CD4-positive, alpha-beta T cell treated with Interferon alpha-2 for 1 hour (primary cell): ENCODE results near the gene KIF23.
A peak's percentile ranks its signal among the peaks of the same experiment; 100 is the strongest.
"Not testable (repeated sequence)": the region's sequence is repeated elsewhere in the genome, so short reads cannot be mapped to it uniquely, and the experiment has no call there.

Experiments
- DNase-seq, 2 donors: peaks; one replicate each; pipeline ENCODE4 v3.0.0-alpha.2; 2020 to 2022

The KIF23 gene

GRCh38 chr15:69413822-69414700 is at the start of gene KIF23:
TSS of gene KIF23 (plus strand) at chr15:69414349. CDS start at chr15:69414466, 117 bp downstream.
- DNase-seq = peak; percentile 93 to 94

DNA sequence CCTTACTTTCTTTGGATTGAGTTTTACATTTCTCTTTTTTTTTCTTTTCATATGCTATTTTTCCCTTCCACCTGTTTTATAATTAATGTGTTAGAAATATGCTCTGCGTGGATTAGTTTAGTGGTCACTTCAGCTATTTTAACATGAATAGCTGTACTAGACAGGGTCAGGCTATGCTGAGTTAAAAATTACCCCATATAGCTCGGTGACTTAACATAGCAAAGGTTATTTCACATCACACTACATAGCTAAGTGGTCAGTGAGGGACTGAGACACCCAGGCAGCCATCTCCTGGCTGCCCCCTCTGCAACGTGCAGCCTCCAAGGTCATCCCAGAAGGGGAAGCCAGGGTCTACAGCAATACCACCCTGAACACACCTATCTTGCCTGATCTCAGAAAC is 46.9 kb upstream of the KIF23 start:
- no peak for DNase-seq

DNA sequence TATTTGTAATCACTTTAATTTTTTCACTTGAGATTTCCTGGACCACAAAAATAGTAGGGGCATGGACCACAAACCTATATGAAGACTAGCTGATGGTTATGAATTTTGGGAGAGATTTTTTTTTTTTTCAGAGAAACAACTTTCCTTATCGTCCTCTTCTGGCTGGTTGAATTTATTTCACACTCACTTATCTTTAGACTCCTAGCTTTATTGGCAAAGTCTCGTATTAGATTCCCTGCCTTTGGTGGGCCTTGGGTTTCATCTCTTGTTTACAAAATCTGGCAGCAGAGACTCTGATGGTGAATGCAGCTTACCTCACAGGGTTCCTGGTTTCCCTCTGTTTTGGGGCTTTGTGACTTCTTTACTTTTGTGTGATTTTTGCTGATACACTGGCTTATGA is 44.5 kb upstream of the KIF23 start:
- no peak for DNase-seq

DNA sequence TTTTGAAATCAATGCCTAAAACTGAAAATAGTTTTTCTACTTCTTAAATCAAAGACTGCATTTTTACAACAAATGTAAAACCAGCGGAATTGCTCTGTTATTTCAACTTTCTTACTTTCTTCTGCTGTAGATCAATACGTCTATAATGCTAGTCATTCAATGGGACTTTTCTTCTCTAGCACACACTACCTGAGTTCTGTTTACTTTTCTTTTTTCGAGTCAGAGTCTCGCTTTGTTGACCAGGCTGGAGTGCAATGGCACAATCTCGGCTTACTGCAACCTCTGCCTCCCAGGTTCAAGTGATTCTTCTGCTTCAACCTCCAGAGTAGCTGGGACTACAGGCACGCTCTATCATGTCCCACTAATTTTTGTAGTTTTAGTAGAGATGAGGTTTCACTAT is 40.7 kb upstream of the KIF23 start:
- DNase-seq = no peak

- no peak for DNase-seq
Measured at GRCh38 chr15:69375151-69375790, 38.9 kb upstream of the KIF23 start.

DNA sequence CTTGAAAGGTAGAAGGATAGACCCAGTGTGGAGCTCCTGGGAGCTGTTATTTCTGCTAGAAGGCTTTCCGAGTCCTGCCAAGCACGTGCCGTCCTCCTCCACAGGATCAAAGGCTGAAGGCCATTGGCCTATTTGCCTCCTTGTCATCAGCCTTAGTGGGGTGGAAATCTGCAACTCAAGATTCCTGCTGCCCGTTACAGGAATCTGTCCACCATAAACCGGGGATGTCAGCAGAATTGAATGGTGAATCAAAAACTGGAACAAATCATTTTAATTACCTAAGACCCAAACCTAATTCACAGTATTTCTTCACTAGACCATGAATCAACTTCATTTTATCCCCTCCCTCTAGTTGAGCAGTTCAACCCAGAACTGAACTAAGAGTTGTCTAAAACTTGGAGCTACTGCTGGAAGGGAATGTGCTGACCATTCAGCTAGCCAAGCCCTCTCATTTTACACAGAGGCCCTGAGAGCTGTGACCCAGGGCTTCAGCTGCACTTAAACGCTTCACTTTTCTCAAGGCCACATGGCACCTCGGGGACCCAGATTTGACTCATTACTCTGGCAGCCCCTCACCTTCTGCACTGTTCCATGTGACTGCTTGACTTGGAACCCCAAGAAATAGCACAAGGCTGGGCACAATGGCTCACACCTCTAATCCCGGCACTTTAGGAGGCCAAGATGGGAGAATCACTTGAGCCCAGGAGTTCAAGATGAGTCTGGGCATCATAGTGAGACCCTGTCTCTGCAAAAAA is 36.8 kb upstream of the KIF23 start:
- DNase-seq = no peak

DNA sequence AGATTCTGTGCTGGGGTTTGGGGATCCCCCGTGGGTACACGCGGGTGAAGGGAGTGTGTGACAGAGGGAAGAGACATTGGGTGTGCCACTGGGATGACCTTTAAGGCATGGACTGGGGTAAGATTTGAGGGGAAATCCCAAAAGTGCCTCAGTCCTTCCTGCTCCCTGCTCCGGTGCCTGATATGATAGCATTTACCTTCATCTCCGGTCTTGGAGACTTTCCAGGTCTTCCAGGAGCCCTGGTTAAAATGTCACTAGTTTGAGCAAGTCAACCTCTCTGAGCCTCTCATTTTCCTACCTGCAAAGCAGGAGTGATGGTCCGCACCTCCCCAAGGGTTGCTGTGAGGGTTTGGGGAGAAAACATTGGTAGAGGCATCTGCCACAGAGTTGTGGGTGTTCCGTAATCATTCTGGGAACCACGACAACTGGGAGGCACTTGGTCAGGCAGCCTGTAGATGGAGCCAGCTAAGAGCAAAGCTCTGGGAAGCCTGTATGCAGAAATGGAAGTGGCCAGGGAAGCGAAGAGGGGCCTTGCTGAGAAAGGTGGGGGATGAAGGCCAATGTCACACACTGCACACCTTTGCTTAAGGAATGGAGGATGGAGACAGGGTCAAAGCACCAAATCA is 33.9 kb upstream of the KIF23 start:
- no peak for DNase-seq

DNA sequence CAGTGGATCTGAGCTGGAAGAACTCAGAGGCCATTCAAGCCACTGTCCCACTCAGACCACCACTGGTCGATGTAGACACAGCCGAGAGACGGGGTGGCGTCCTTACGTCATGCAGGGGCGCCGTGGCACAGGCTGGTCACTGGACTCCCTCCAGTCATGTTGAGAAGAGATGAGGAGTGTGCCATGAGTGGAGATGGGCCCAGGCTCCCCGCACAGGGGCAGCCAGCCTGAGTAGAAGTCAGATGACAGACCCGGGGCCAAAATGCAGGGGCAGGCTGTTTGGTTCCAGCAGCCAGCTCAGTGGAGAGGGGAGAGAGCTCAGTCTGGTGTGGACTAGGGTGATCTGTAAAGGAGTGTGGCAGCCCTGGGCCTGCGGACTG is 33.4 kb upstream of the KIF23 start:
- no peak for DNase-seq

DNA sequence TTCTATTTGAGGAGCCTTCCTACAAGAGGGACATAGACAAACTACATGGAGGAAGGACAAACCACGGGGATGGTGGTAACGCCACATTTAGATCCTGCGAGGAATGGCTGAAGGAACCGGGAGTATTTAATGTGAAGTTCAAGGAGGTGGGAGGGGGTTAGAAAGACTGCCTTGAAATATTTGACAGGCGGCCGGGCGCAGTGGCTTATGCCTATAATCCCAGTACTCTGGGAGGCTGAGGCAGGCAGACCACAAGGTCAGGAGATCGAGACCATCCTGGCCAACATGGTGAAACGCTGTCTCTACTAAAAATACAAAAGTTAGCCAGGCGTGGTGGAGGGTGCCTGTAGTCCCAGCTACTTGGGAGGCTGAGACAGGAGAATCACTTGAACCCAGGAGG is 32.0 kb upstream of the KIF23 start:
- DNase-seq = not testable (repeated sequence)

DNA sequence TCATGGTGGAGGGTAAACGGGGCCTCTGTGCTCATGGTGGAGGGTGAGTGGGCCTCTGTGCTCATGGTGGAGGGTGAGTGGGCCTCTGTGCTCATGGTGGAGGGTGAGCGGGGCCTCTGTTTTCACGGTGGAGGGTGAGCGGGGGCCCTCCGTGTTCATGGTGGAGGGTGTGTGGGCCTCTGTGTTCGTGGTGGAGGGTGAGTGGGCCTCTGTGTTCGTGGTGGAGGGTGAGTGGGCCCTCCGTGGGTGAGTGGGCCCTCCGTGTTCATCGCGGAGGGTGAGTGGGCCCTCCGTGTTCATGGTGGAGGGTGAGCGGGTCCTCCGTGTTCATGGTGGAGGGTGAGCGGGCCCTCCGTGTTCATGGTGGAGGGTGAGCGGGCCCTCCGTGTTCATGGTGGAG is 30.1 kb upstream of the KIF23 start:
- not testable (repeated sequence) for DNase-seq

GRCh38 chr15:69384626-69385598 is 29.2 kb upstream of the KIF23 start:
- no peak for DNase-seq

GRCh38 chr15:69385831-69386230 is 28.3 kb upstream of the KIF23 start:
- DNase-seq = no peak

GRCh38 chr15:69386284-69386683 is 27.9 kb upstream of the KIF23 start:
- DNase-seq = no peak

GRCh38 chr15:69388260-69388705 is 25.9 kb upstream of the KIF23 start:
- no peak for DNase-seq

- no peak for DNase-seq
Measured at GRCh38 chr15:69389426-69389825, 24.7 kb upstream of the KIF23 start.

DNA sequence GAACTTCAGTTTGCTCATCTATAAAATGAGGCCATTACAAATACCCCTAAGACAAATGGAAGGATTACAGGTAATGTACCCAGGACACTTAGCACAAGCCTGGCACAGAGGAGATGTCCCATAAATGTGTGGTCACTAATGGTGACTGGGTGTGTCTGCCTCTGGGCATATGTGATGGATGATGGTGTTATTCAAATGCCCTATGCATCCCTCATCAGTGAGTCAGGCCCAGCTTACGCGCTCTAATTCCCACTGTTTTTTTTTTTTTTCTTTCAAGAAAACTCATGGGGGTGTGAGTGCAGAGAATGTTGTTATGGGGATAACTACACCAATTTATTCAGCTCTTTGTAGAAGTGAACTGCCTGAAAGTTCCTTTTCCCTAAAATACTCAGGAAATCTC is 23.6 kb upstream of the KIF23 start:
- DNase-seq = no peak

- DNase-seq = no peak
Measured at GRCh38 chr15:69391046-69391757, 22.9 kb upstream of the KIF23 start.

DNA sequence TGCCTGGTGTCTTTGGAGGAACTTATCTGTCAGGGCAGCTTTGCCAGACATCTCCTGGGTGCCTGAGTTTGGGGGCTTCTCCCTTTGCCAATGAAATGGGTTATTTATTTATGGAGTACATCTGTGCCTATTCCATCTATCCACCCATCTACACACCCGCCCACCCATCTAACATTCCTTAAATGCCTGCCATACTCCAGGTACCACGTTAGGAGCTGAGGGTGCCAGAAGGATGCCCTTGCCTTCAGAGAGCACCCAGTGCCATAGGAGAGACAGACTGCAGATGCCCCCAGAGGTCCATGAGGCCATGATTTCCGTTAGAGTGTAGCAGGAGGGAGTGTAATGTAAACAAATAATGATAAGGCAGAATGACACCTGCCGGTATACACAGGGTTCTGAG is 21.8 kb upstream of the KIF23 start:
- no peak for DNase-seq

DNA sequence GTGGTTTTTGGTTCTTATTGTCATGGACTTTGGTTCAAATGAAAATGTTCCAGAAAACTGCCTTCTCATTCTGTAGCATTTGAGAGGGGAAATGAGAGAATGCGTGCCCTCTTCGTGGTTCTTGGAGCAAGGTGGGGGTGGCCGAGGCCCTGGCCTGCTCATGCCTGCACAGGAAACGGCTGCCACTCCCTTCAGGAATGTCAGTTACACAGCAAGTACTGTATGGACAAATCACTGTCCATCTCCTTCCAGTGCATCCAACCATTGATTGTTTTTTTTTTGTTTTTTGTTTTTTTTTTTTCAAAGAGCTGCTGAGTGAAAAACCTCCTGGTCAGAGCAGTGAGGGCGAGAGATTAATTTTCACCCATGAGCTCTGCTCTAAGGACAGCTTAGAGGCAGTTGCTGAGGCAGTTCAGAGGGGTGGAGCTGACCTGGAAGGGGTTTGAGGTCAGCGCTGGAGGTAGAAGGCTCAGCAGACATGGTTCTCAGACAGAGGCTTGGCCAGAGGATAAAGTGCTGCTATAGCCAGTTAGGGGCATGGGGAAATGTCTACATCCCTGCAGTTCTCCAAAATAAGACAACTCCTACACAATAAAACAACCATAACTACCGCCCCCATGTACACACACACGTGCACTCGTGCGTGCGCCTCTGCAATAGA is 20.2 kb upstream of the KIF23 start:
- DNase-seq = no peak

- DNase-seq = peak; percentile 74 to 78
Measured at GRCh38 chr15:69394556-69395282, 19.4 kb upstream of the KIF23 start.
